HepG2 (cell line): ENCODE results near the gene TOMM6. TPM values are rescaled to one million over a fixed set of nuclear protein-coding genes. Genes with fewer than 3 reads are reported as not detected.

Source experiments
- AHR ChIP-seq: IDR thresholded peaks from 2 replicates; pipeline ENCODE4 v1.6.1; 2018; ENCODE audit warnings: missing genetic modification reagents, missing compliant biosample characterization
- GTF3A ChIP-seq: sonication (generic); formaldehyde crosslinking; conservative IDR thresholded peaks from 2 replicates; pipeline ENCODE4 v1.4.0; 2020; ENCODE audit warnings: mild to moderate bottlenecking, missing genetic modification reagents
- HNF4A ChIP-seq: sonication (generic); formaldehyde crosslinking; IDR thresholded peaks from 2 replicates; pipeline ENCODE4 v1.4.0; 2020; ENCODE audit warnings: missing genetic modification reagents
- HOXA3 ChIP-seq: sonication (generic); formaldehyde crosslinking; IDR thresholded peaks from 2 replicates; pipeline ENCODE4 v1.5.0; 2020; ENCODE audit warnings: missing genetic modification reagents
- ZNF235 ChIP-seq: sonication (generic); formaldehyde crosslinking; IDR thresholded peaks from 2 replicates; pipeline ENCODE4 v1.8.1; 2023; ENCODE audit warnings: mild to moderate bottlenecking, missing genetic modification reagents, borderline replicate concordance
- ZNF253 ChIP-seq: sonication (generic); formaldehyde crosslinking; IDR thresholded peaks from 2 replicates; pipeline ENCODE4 v1.8.0; 2022; ENCODE audit warnings: mild to moderate bottlenecking, missing genetic modification reagents, borderline replicate concordance
- ZNF326 ChIP-seq: sonication (generic); formaldehyde crosslinking; IDR thresholded peaks from 2 replicates; pipeline ENCODE4 v1.4.0; 2020; ENCODE audit warnings: missing genetic modification reagents, borderline replicate concordance
- ZNF674 ChIP-seq: sonication (generic); formaldehyde crosslinking; IDR thresholded peaks from 2 replicates; pipeline ENCODE4 v1.5.0; 2020; ENCODE audit warnings: low read depth, mild to moderate bottlenecking, missing genetic modification reagents
- ZNF713 ChIP-seq: sonication (generic); formaldehyde crosslinking; IDR thresholded peaks from 2 replicates; pipeline ENCODE4 v1.4.0; 2020; ENCODE audit warnings: mild to moderate bottlenecking, missing genetic modification reagents
- ZSCAN21 ChIP-seq: sonication (generic); formaldehyde crosslinking; IDR thresholded peaks from 2 replicates; pipeline ENCODE4 v1.8.0; 2022; ENCODE audit warnings: mild to moderate bottlenecking, missing genetic modification reagents, moderate library complexity, borderline replicate concordance
- polyA plus RNA-seq, 8 experiments: library from polyadenylated mRNA; depleted of rRNA in 3 of 8; stranded (reverse) in 7 of 8; unstranded in 1 of 8; fragments of >200 nt; fragmentation: Illumina TruSeq in 4 of 8; extraction: Trizol in 4 of 8; gene quantifications; 2 replicates each; pipeline versions ENCODE4 v1.2.1 to v1.2.3, GENCODE V29; 2011 to 2016; ENCODE audit warnings: low read depth in 4 of 8, missing spikeins in 1 of 8, mixed read lengths in 1 of 8; ENCODE audit not compliant: insufficient read depth in 1 of 8
- total RNA-seq, 5 experiments: library from RNA; depleted of rRNA; stranded (reverse); fragments of >200 nt; fragmentation: Illumina TruSeq; extraction: Trizol; gene quantifications; 2 replicates each; pipeline ENCODE4 v1.2.3, GENCODE V29; 2016; ENCODE audit warnings: low read depth in 1 of 5
- TF ChIP-seq, protein P1 (sequence below): IDR thresholded peaks from 2 replicates; pipeline ENCODE4 v1.6.1; 2016; ENCODE audit warnings: missing compliant biosample characterization, missing genetic modification reagents, borderline replicate concordance
- TF ChIP-seq, protein P2 (sequence below): sonication (generic); formaldehyde crosslinking; IDR thresholded peaks from 2 replicates; pipeline ENCODE4 v1.5.0; 2020; ENCODE audit warnings: missing genetic modification reagents, mild to moderate bottlenecking, borderline replicate concordance
- TF ChIP-seq, protein P3 (sequence below): sonication (generic); formaldehyde crosslinking; IDR thresholded peaks from 2 replicates; pipeline ENCODE4 v1.5.1; 2020; ENCODE audit warnings: mild to moderate bottlenecking, missing genetic modification reagents, moderate library complexity
- TF ChIP-seq, protein P4 (sequence below): sonication (generic); formaldehyde crosslinking; IDR thresholded peaks from 2 replicates; pipeline ENCODE4 v1.8.1; 2023; ENCODE audit warnings: mild to moderate bottlenecking, moderate library complexity, missing genetic modification reagents
- TF ChIP-seq, protein P5 (sequence below): IDR thresholded peaks from 2 replicates; pipeline ENCODE4 v1.4.0; 2020; ENCODE audit warnings: mild to moderate bottlenecking, missing genetic modification reagents
- TF ChIP-seq, protein P6 (sequence below): sonication (generic); formaldehyde crosslinking; IDR thresholded peaks from 2 replicates; pipeline ENCODE4 v1.4.0; 2020; ENCODE audit warnings: mild to moderate bottlenecking, missing genetic modification reagents

The TOMM6 gene
- total and polyA plus RNA-seq, 2 of the 13 experiments (the other 11 are each of a cell fraction or from before 2014, with no cell fraction given): 320 to 321 TPM

DNA sequence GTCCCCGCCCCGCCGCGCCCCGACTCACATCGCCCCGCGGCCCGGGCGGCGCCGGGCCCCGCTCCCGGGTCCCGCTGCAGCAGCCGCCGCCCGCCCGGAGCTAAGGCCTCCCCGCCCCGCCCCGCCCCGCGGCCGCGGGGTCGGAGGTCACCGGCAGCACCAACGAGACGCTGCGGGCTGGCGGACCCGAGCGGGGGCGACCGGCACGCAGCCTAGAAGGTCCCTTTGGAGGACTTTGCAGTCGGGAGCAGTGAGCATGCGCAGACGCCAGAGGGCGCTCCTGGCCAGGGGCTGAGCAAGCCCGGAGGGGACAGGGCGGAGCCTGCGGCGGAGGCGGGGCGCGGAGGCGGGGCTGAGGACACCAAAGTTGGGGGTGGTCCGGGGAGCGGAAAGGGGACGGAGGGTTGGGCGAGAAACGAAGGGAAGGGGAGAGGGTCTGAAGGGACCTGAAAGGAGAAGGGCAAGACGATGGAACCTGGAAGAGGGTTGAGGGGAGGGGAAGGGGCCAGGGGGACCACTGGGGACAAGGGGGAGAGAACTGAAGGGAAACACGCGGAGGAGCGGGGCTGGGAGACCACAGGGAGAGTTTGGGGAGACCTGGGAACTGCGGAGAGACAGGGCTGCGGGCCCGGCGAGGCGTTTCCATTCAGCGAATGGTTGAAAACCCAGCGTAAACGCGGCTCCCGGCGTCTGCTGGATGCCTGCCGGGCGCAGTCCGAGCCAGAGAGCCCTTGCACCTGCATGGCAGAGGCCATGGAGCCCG lies 7.5 kb upstream of the TOMM6 start, which contains the start of gene FRS3 (continued):
- TF ChIP-seq, protein P1, sequence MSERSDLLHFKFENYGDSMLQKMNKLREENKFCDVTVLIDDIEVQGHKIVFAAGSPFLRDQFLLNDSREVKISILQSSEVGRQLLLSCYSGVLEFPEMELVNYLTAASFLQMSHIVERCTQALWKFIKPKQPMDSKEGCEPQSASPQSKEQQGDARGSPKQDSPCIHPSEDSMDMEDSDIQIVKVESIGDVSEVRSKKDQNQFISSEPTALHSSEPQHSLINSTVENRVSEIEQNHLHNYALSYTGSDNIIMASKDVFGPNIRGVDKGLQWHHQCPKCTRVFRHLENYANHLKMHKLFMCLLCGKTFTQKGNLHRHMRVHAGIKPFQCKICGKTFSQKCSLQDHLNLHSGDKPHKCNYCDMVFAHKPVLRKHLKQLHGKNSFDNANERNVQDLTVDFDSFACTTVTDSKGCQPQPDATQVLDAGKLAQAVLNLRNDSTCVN: peak; percentile 49; the same call in 1 of the 2 replicates
- TF ChIP-seq HOXA3 (CRISPR knock-in tag): peak; percentile 94
- TF ChIP-seq, protein P2, sequence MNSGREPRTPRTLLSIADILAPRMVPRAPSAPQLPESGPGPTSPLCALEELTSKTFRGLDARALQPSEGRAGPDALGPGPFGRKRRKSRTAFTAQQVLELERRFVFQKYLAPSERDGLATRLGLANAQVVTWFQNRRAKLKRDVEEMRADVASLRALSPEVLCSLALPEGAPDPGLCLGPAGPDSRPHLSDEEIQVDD (CRISPR knock-in tag): 0 out of 2 replicates have a peak, but pooled peaks have one; percentile 28
- TF ChIP-seq, protein P3, sequence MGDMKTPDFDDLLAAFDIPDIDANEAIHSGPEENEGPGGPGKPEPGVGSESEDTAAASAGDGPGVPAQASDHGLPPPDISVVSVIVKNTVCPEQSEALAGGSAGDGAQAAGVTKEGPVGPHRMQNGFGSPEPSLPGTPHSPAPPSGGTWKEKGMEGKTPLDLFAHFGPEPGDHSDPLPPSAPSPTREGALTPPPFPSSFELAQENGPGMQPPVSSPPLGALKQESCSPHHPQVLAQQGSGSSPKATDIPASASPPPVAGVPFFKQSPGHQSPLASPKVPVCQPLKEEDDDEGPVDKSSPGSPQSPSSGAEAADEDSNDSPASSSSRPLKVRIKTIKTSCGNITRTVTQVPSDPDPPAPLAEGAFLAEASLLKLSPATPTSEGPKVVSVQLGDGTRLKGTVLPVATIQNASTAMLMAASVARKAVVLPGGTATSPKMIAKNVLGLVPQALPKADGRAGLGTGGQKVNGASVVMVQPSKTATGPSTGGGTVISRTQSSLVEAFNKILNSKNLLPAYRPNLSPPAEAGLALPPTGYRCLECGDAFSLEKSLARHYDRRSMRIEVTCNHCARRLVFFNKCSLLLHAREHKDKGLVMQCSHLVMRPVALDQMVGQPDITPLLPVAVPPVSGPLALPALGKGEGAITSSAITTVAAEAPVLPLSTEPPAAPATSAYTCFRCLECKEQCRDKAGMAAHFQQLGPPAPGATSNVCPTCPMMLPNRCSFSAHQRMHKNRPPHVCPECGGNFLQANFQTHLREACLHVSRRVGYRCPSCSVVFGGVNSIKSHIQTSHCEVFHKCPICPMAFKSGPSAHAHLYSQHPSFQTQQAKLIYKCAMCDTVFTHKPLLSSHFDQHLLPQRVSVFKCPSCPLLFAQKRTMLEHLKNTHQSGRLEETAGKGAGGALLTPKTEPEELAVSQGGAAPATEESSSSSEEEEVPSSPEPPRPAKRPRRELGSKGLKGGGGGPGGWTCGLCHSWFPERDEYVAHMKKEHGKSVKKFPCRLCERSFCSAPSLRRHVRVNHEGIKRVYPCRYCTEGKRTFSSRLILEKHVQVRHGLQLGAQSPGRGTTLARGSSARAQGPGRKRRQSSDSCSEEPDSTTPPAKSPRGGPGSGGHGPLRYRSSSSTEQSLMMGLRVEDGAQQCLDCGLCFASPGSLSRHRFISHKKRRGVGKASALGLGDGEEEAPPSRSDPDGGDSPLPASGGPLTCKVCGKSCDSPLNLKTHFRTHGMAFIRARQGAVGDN (CRISPR knock-in tag): peak; percentile 88
- TF ChIP-seq GTF3A (CRISPR knock-in tag): peak; percentile 92
- TF ChIP-seq ZNF253: no peak
- peak; percentile 75; the same call in 1 of the 2 replicates for TF ChIP-seq ZSCAN21 (CRISPR knock-in tag)
- TF ChIP-seq ZNF235 (CRISPR knock-in tag): no peak; the same call in 1 of the 2 replicates
- TF ChIP-seq, protein P4, sequence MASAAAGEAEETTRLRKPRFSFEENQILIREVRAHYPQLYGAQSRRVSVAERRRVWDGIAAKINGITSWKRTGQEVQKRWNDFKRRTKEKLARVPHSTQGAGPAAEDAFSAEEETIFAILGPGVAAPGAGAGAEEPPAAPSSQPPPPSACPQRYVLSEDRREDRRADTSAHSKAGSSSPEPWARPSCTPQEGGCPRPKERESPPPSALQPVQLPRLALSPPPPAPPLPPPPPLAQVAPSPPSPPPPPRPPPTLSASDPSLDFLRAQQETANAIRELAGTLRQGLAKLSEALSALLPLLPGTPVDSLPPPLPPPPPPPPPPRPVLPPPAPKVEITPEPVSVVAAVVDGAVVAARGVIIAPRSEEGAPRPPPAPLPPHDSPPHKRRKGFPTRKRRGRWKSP: peak; percentile 72
- TF ChIP-seq ZNF713 (CRISPR knock-in tag): peak; percentile 88; the same call in 1 of the 2 replicates
- TF ChIP-seq HNF4A: 0 out of 2 replicates have a peak, but pooled peaks have one; percentile 37
- TF ChIP-seq, protein P5, sequence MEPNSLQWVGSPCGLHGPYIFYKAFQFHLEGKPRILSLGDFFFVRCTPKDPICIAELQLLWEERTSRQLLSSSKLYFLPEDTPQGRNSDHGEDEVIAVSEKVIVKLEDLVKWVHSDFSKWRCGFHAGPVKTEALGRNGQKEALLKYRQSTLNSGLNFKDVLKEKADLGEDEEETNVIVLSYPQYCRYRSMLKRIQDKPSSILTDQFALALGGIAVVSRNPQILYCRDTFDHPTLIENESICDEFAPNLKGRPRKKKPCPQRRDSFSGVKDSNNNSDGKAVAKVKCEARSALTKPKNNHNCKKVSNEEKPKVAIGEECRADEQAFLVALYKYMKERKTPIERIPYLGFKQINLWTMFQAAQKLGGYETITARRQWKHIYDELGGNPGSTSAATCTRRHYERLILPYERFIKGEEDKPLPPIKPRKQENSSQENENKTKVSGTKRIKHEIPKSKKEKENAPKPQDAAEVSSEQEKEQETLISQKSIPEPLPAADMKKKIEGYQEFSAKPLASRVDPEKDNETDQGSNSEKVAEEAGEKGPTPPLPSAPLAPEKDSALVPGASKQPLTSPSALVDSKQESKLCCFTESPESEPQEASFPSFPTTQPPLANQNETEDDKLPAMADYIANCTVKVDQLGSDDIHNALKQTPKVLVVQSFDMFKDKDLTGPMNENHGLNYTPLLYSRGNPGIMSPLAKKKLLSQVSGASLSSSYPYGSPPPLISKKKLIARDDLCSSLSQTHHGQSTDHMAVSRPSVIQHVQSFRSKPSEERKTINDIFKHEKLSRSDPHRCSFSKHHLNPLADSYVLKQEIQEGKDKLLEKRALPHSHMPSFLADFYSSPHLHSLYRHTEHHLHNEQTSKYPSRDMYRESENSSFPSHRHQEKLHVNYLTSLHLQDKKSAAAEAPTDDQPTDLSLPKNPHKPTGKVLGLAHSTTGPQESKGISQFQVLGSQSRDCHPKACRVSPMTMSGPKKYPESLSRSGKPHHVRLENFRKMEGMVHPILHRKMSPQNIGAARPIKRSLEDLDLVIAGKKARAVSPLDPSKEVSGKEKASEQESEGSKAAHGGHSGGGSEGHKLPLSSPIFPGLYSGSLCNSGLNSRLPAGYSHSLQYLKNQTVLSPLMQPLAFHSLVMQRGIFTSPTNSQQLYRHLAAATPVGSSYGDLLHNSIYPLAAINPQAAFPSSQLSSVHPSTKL (CRISPR knock-in tag): peak; percentile 67
- no peak for TF ChIP-seq ZNF326 (CRISPR knock-in tag)
- peak; percentile 81 for TF ChIP-seq AHR (CRISPR knock-in tag)
- TF ChIP-seq ZNF674 (CRISPR knock-in tag): 0 out of 2 replicates have a peak, but pooled peaks have one; percentile 66
- TF ChIP-seq, protein P6, sequence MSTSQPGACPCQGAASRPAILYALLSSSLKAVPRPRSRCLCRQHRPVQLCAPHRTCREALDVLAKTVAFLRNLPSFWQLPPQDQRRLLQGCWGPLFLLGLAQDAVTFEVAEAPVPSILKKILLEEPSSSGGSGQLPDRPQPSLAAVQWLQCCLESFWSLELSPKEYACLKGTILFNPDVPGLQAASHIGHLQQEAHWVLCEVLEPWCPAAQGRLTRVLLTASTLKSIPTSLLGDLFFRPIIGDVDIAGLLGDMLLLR (CRISPR knock-in tag): no peak
